ENCODE results near the gene SEL1L3. TPM values are rescaled to one million over a fixed set of nuclear protein-coding genes. Genes with fewer than 3 reads are reported as not detected.
"Not testable (repeated sequence)": the region's sequence is repeated elsewhere in the genome, so short reads cannot be mapped to it uniquely, and the experiment has no call there.

The SEL1L3 gene
- total RNA-seq, 4 donors from 2014 or later, result 6.9 to 13.5 (median 7.5) TPM

DNA sequence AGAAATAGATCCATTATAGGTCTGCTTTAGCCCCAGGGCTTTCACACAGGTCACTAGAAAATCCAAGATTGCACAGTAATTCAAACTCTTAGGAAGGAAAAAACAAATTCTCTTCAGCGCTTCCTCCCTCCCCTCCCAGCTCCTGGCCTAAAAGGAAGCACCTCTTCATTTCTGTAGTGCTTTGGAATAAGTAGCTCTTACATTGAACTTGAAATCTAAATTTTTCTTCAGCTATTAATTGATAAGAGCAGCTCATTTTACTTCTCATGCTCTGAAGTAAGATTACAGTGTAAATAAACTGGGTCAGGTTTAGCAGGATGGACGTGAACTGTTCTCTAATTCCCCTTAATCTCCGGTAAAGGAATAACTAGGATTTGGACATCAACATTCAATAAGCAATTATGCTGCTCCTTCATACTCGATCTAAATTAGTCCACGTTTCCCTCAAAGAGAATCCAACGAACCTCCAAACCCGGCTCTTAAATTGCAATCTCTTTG lies 10.9 kb upstream of the SEL1L3 start:
- intact Hi-C loops (cut with DNase I), result no loop called here
- H3K4me3 ChIP-seq, result no peak overlapping the region
- H3K9me3 ChIP-seq, result no peaks in the 10 kb centered on the region
- H3K36me3 ChIP-seq, result no peaks in the 10 kb centered on the region
- TF ChIP-seq POLR2A (IDR thresholded peaks at IDR 0.05), result no peak
- TF ChIP-seq, protein P1, sequence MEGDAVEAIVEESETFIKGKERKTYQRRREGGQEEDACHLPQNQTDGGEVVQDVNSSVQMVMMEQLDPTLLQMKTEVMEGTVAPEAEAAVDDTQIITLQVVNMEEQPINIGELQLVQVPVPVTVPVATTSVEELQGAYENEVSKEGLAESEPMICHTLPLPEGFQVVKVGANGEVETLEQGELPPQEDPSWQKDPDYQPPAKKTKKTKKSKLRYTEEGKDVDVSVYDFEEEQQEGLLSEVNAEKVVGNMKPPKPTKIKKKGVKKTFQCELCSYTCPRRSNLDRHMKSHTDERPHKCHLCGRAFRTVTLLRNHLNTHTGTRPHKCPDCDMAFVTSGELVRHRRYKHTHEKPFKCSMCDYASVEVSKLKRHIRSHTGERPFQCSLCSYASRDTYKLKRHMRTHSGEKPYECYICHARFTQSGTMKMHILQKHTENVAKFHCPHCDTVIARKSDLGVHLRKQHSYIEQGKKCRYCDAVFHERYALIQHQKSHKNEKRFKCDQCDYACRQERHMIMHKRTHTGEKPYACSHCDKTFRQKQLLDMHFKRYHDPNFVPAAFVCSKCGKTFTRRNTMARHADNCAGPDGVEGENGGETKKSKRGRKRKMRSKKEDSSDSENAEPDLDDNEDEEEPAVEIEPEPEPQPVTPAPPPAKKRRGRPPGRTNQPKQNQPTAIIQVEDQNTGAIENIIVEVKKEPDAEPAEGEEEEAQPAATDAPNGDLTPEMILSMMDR (IDR thresholded peaks at IDR 0.05), result no peak
- H3K4me1 ChIP-seq, result no peaks in the 10 kb centered on the region
- no peak overlapping the region for H3K27ac ChIP-seq
- peaks cover 0 to 18% (median 0%) of the 10 kb centered on the region in 4 donors for H3K27me3 ChIP-seq
- WGBS, 2 donors, result 60 to 73% methylated on average over 7 of the region's 7 CpGs
- DNase-seq, result no peak

DNA sequence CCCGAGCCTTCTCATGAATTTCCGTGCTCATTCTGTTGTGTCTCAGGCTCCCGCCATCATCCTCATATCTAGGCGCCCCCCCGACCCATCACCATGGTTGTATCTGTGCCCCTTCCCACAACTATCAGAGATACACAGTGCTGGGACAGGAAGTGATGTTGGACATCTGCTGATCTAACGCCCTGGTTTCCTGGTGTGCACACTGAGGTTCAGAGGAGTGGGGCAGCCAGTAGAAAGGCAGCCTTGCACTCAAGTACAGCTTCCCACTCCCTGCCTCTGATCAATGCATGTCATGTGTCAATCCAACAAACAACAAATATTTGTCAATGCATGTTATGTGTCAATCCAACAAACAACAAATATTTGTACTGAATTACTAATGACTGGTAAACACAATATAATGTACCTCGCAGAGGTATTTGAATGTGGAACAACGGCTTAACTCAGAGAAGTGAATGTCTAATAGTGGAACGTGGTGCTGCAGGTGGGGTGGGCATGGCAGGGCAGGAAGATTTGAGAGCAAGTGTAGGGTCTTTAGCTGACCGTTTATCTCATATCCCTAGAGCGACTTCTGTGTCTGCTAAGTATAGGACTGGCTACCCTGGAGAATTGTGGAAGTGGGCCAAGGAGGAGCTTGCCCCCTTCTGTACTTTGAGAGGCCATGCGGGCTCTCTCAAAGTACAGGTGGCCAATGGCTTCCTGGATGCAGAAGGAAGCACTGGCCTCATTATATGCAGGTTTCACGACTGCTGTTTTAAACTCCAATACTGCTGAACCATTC lies 10.3 kb upstream of the SEL1L3 start:
- Histone ChIP-seq H3K9me3 (no peaks in the 10 kb centered on the region), H3K36me3 (no peaks in the 10 kb centered on the region), H3K4me1 (no peaks in the 10 kb centered on the region), H3K27ac (no peak overlapping the region), H3K27me3 (peaks cover 0 to 12% (median 0%) of the 10 kb centered on the region in 4 donors), H3K4me3 (no peak overlapping the region)
- DNase-seq, result no peak
- intact Hi-C loops (cut with DNase I), result no loop called here
- WGBS, 2 donors, result 80 to 81% methylated on average over 10 to 13 of the region's 13 CpGs
- TF ChIP-seq, protein P1 (IDR thresholded peaks at IDR 0.05), result no peak
- TF ChIP-seq POLR2A (IDR thresholded peaks at IDR 0.05), result no peak

DNA sequence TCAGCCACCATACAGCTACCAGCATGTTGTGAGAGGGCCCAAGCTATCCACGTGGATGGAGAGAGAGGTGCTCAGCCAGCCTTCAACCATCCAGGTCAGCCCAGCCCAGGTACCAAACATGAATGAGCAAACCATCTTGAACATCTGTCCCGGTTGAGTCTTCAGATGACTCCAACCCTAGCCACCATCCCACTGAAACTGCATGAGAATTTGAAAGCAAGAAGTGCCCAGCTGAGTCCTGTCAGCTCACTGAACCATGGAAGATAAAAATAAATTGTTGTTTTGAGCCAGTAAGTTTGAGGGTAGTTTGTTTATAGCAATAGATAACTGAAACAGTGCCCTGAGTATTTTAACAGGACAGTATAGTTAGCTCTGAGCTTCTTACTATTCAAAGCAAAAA lies 7.3 kb upstream of the SEL1L3 start:
- DNase-seq, result no peak
- Histone ChIP-seq H3K27ac (no peak overlapping the region), H3K9me3 (no peaks in the 10 kb centered on the region), H3K4me1 (peaks cover 0 to 4% (median 0%) of the 10 kb centered on the region in 3 donors), H3K36me3 (no peaks in the 10 kb centered on the region), H3K27me3 (peaks cover 0 to 8% (median 0%) of the 10 kb centered on the region in 4 donors), H3K4me3 (no peak overlapping the region)
- 77 to 90% methylated on average over 2 of the region's 2 CpGs for WGBS, 2 donors
- intact Hi-C loops (cut with DNase I), result no loop called here
- no peak for TF ChIP-seq POLR2A (IDR thresholded peaks at IDR 0.05)
- TF ChIP-seq, protein P1 (IDR thresholded peaks at IDR 0.05), result no peak

DNA sequence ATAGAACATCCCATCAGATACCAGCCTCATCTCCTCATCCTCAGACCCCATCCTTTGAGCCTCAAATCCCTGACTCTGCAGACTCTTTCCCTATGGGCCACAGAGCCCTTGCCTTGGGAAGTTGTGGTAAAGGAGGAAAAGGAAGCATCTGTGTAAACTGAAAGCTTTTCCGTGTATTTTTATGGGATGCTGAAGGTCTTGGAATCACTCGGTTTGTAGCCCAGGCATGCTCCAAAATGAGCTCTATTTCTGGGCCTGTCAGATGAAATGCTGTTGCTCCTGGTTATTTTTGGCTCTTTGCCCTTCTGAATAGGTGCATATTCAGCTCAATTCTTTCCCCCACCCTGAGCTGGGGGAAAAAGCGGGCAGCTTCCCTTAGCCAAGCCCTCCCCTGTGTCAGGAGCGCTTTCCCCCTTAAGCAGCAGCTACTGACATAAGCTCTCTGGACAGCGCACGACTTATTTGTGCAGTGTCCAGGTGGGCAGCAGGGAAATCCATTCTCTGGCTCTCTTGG lies 5.0 kb upstream of the SEL1L3 start:
- TF ChIP-seq POLR2A (IDR thresholded peaks at IDR 0.05), result no peak
- TF ChIP-seq, protein P1 (IDR thresholded peaks at IDR 0.05), result no peak
- 64 to 93% methylated on average over 2 to 5 of the region's 6 CpGs for WGBS, 2 donors
- DNase-seq, result no peak
- H3K27ac ChIP-seq, result no peak overlapping the region
- intact Hi-C loops (cut with DNase I), result no loop called here
- no peaks in the 10 kb centered on the region for H3K36me3 ChIP-seq
- H3K9me3 ChIP-seq, result no peaks in the 10 kb centered on the region
- H3K4me3 ChIP-seq, result no peak overlapping the region
- H3K4me1 ChIP-seq, result peaks cover 0 to 19% (median 0%) of the 10 kb centered on the region in 3 donors
- H3K27me3 ChIP-seq, result peaks cover 0 to 8% (median 0%) of the 10 kb centered on the region in 4 donors

DNA sequence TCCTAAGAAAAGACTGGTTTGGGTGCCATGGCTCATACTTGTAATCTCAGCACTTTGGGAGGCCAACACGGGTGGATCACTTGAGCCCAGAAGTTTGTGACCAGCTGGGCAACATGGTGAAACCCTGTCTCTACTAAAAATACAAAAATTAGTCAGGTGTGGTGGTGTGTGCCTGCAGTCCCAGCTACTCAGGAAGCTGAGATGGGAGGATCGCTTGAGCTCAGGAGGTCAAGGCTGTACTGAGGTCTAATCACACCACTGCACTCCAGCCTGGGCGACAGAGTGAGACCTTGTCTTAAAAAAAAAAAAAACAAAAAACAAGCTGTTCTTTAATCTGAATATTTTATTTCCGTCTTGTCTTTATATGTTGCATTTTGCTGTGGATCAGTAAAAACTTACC lies 3.6 kb upstream of the SEL1L3 start:
- 84 to 86% methylated on average over 4 of the region's 4 CpGs for WGBS, 2 donors
- H3K9me3 ChIP-seq; DNase-seq; H3K36me3 ChIP-seq; intact Hi-C loops (cut with DNase I); H3K27ac ChIP-seq; H3K4me3 ChIP-seq: not testable (repeated sequence)
- Histone ChIP-seq H3K27me3 (peaks cover 0 to 12% (median 0%) of the 10 kb centered on the region in 4 donors), H3K4me1 (peaks cover 7 to 30% (median 9%) of the 10 kb centered on the region in 3 donors)
